CD4-positive, alpha-beta T cell (primary cell): ENCODE results near the gene LCMT2. TPM values are rescaled to one million over a fixed set of nuclear protein-coding genes. Genes with fewer than 3 reads are reported as not detected.

ENCODE experiments used
- ATAC-seq: fragments of 200-7000 bp; cut with Tn5 transposase; one replicate; pipeline ENCODE4 v1.10.0; 2022; ENCODE audit warnings: mild to moderate bottlenecking; ENCODE audit not compliant: poor library complexity
- CTCF ChIA-PET: fragments of 350-600 bp; sonication (Branson Sonifier 250); formaldehyde crosslinking; loops from one replicate; lab custom pipeline; 2021; ENCODE audit warnings: antibody characterized with exemption, inconsistent platforms; lab: Charles Lee
- POLR2A ChIA-PET: fragments of 350-600 bp; sonication (Branson Sonifier 250); formaldehyde crosslinking; loops from one replicate; lab custom pipeline; 2021; ENCODE audit warnings: antibody characterized with exemption, inconsistent platforms; lab: Charles Lee
- DNase-seq, 14 experiments: peaks; one replicate each; pipeline ENCODE4 v3.0.0-alpha.2; 2013 to 2020; ENCODE audit warnings: mixed read lengths in 2 of 14
- H3K27ac ChIP-seq, 2 donors: one replicate each; pipeline versions ENCODE4 v1.5.1 to v1.7.0; 2013; ENCODE audit warnings: low read length in 2 of 2, low read depth in 1 of 2, mild to moderate bottlenecking in 1 of 2
- H3K27me3 ChIP-seq, 2 experiments: 1 replicate in 1 of 2; 2 replicates in 1 of 2; pipeline versions ENCODE4 v1.6.1 to v1.7.0; 2013; ENCODE audit warnings: low read length in 2 of 2, control low read depth in 1 of 2, mild to moderate bottlenecking in 1 of 2, moderate library complexity in 1 of 2; ENCODE audit not compliant: insufficient read depth in 2 of 2, control insufficient read depth in 1 of 2
- H3K36me3 ChIP-seq: one replicate; pipeline ENCODE4 v1.6.1; 2013; ENCODE audit warnings: low read length, control low read depth; ENCODE audit not compliant: insufficient read depth
- H3K4me1 ChIP-seq: one replicate; pipeline ENCODE4 v1.6.1; 2013; ENCODE audit warnings: low read length, control low read depth; ENCODE audit not compliant: insufficient read depth
- H3K4me3 ChIP-seq: one replicate; pipeline ENCODE4 v1.5.1; 2013; ENCODE audit warnings: mild to moderate bottlenecking, low read length, moderate library complexity
- H3K9me3 ChIP-seq, 2 experiments: 1 replicate in 1 of 2; 2 replicates in 1 of 2; pipeline versions ENCODE4 v1.6.1 to v1.7.0; 2013; ENCODE audit warnings: low read length in 2 of 2, mild to moderate bottlenecking in 2 of 2, control low read depth in 1 of 2, moderate library complexity in 1 of 2; ENCODE audit not compliant: control insufficient read depth in 1 of 2, insufficient read depth in 1 of 2
- H3K27ac Mint-ChIP-seq: one replicate; pipeline ENCODE4 v1.8.0; 2020; ENCODE audit warnings: mixed read lengths
- H3K27me3 Mint-ChIP-seq: one replicate; pipeline ENCODE4 v1.8.0; 2021; ENCODE audit warnings: mixed read lengths
- H3K36me3 Mint-ChIP-seq: one replicate; pipeline ENCODE4 v1.8.0; 2021; ENCODE audit warnings: low read depth, mixed read lengths
- H3K4me1 Mint-ChIP-seq: one replicate; pipeline ENCODE4 v1.8.0; 2021; ENCODE audit warnings: low read depth, mixed read lengths
- H3K4me3 Mint-ChIP-seq: one replicate; pipeline ENCODE4 v1.8.0; 2020; ENCODE audit warnings: mild to moderate bottlenecking, mixed read lengths
- H3K9me3 Mint-ChIP-seq: one replicate; pipeline ENCODE4 v1.8.0; 2020; ENCODE audit warnings: mixed read lengths
- CTCF ChIP-seq: fragments of 200-600 bp; IDR thresholded peaks from one replicate; pipeline ENCODE4 v1.8.0; 2022; ENCODE audit warnings: antibody characterized with exemption, mild to moderate bottlenecking
- intact Hi-C, 2 experiments: fragments of 100-400 bp; cut with DNase I in 1 of 2; cut with micrococcal nuclease in 1 of 2; formaldehyde crosslinking; loops; one replicate each; pipeline versions ENCODE4 v1.15.1 to v1.9.0; 2023 to 2025; cut with DNase I, micrococcal nuclease
- total RNA-seq, 174 experiments: library from RNA in 2 of 174; stranded (reverse) in 2 of 174; gene quantifications; one replicate each; pipeline ENCODE4 v1.2.3 and lab custom pipeline; 2021 to 2026

The LCMT2 gene
- total RNA-seq, 2 experiments from 2014 or later = 5.8 to 5.9 TPM

GRCh38 chr15:43279496-43279895, 50.9 kb downstream of the LCMT2 start:
- H3K9me3 ChIP-seq = no peaks in the 10 kb centered on the region
- TF ChIP-seq CTCF = no peak

GRCh38 chr15:43278869-43279268, 51.5 kb downstream of the LCMT2 start:
- H3K9me3 Mint-ChIP-seq = no peaks in the 10 kb centered on the region
- ChIA-PET POLR2A (no interaction called here), CTCF (no interaction called here)
- no peaks in the 10 kb centered on the region for H3K36me3 ChIP-seq
- no peaks in the 10 kb centered on the region for H3K9me3 ChIP-seq
- no peak overlapping the region for H3K4me3 Mint-ChIP-seq
- no peaks in the 10 kb centered on the region for H3K4me1 Mint-ChIP-seq
- peaks cover 0 to 2% of the 10 kb centered on the region in 2 experiments for H3K27me3 ChIP-seq
- no peak overlapping the region for H3K4me3 ChIP-seq
- ATAC-seq = no peak
- no peaks in the 10 kb centered on the region for H3K27me3 Mint-ChIP-seq
- no peak overlapping the region for H3K27ac ChIP-seq
- H3K4me1 ChIP-seq = no peaks in the 10 kb centered on the region
- DNase-seq = no peak
- no peak for TF ChIP-seq CTCF
- intact Hi-C loops = no loop called here
- H3K36me3 Mint-ChIP-seq = no peaks in the 10 kb centered on the region
- no peak overlapping the region for H3K27ac Mint-ChIP-seq

More at GRCh38 chr15:43279496-43279895, 50.9 kb downstream of the LCMT2 start:
- H3K27ac Mint-ChIP-seq = no peak overlapping the region
- Histone ChIP-seq H3K27ac (no peak overlapping the region), H3K36me3 (no peaks in the 10 kb centered on the region), H3K4me3 (no peak overlapping the region), H3K27me3 (peaks cover 0 to 2% of the 10 kb centered on the region in 2 experiments), H3K4me1 (no peaks in the 10 kb centered on the region)
- H3K36me3 Mint-ChIP-seq = no peaks in the 10 kb centered on the region
- H3K4me3 Mint-ChIP-seq = no peak overlapping the region
- intact Hi-C loops = no loop called here
- ChIA-PET POLR2A (no interaction called here), CTCF (no interaction called here)
- no peaks in the 10 kb centered on the region for H3K9me3 Mint-ChIP-seq
- DNase-seq = no peak
- ATAC-seq = no peak
- H3K4me1 Mint-ChIP-seq = no peaks in the 10 kb centered on the region
- H3K27me3 Mint-ChIP-seq = no peaks in the 10 kb centered on the region

GRCh38 chr15:43277901-43278300, 52.5 kb downstream of the LCMT2 start:
- Mint-ChIP-seq H3K27ac (no peak overlapping the region), H3K36me3 (no peaks in the 10 kb centered on the region), H3K4me3 (no peak overlapping the region), H3K27me3 (peaks cover 4% of the 10 kb centered on the region), H3K4me1 (no peaks in the 10 kb centered on the region), H3K9me3 (no peaks in the 10 kb centered on the region)
- peaks cover 0 to 4% of the 10 kb centered on the region in 2 experiments for H3K9me3 ChIP-seq
- intact Hi-C loops = no loop called here
- peaks cover 0 to 4% of the 10 kb centered on the region in 2 experiments for H3K27me3 ChIP-seq
- no peak overlapping the region for H3K4me3 ChIP-seq
- no peaks in the 10 kb centered on the region for H3K4me1 ChIP-seq
- DNase-seq (no peak), ATAC-seq (no peak)
- ChIA-PET CTCF (no interaction called here), POLR2A (no interaction called here)
- TF ChIP-seq CTCF = no peak
- H3K36me3 ChIP-seq = no peaks in the 10 kb centered on the region
- no peak overlapping the region for H3K27ac ChIP-seq
